Immature natural killer cell (primary cell): Measurements from ENCODE around the gene PRMT7. TPM values are rescaled to one million over a fixed set of nuclear protein-coding genes. Genes with fewer than 3 reads are reported as not detected.

Experiments used
- DNase-seq, 3 donors: peaks; one replicate each; pipeline ENCODE4 v3.0.0; 2022; ENCODE audit warnings: mixed read lengths in 1 of 3
- H3K27ac Mint-ChIP-seq, 6 donors: one replicate each; pipeline ENCODE4 v1.8.0; 2020; ENCODE audit warnings: mixed read lengths in 6 of 6, mild to moderate bottlenecking in 5 of 6, inconsistent platforms in 4 of 6, moderate library complexity in 3 of 6
- H3K27me3 Mint-ChIP-seq, 3 donors: one replicate each; pipeline ENCODE4 v1.8.0; 2020 to 2021; ENCODE audit warnings: low read depth in 3 of 3, mild to moderate bottlenecking in 3 of 3, mixed read lengths in 3 of 3, moderate library complexity in 3 of 3, inconsistent platforms in 1 of 3
- H3K36me3 Mint-ChIP-seq, 3 donors: one replicate each; pipeline ENCODE4 v1.8.0; 2020; ENCODE audit warnings: mixed read lengths in 3 of 3, inconsistent platforms in 2 of 3, mild to moderate bottlenecking in 2 of 3
- H3K4me1 Mint-ChIP-seq, 2 donors: one replicate each; pipeline ENCODE4 v1.8.0; 2020; ENCODE audit warnings: inconsistent platforms in 2 of 2, mild to moderate bottlenecking in 2 of 2, mixed read lengths in 2 of 2, moderate library complexity in 1 of 2
- H3K4me3 Mint-ChIP-seq, 5 donors: one replicate each; pipeline ENCODE4 v1.8.0; 2020; ENCODE audit warnings: mild to moderate bottlenecking in 5 of 5, mixed read lengths in 5 of 5, inconsistent platforms in 3 of 5, moderate library complexity in 3 of 5
- H3K9me3 Mint-ChIP-seq, 6 donors: one replicate each; pipeline ENCODE4 v1.8.0; 2020; ENCODE audit warnings: mild to moderate bottlenecking in 6 of 6, mixed read lengths in 6 of 6, inconsistent platforms in 4 of 6, moderate library complexity in 3 of 6
- polyA plus RNA-seq, 3 donors: library from polyadenylated mRNA; unstranded; fragments of 300-500 nt; fragmentation: Illumina TruSeq; gene quantifications; one replicate each; pipeline ENCODE4 v1.2.3, GENCODE V29; 2021

Gene PRMT7
- polyA plus RNA-seq, 3 donors from 2014 or later: 30.8 to 51.8 (median 44.2) TPM

- Mint-ChIP-seq H3K4me3 (no peak overlapping the region), H3K36me3 (peaks cover 21 to 66% (median 41%) of the 10 kb centered on the region in 3 donors), H3K4me1 (peaks cover 3 to 15% of the 10 kb centered on the region in 2 donors), H3K27ac (peak overlapping the region in 3 of 6 donors; percentile 13 to 73 (median 26)), H3K9me3 (no peaks in the 10 kb centered on the region), H3K27me3 (no peaks in the 10 kb centered on the region)
- DNase-seq: no peak
Measured at GRCh38 chr16:68299571-68300453, 11.0 kb upstream of the PRMT7 start.

- Mint-ChIP-seq H3K4me3 (no peak overlapping the region), H3K9me3 (no peaks in the 10 kb centered on the region), H3K36me3 (peaks cover 21 to 61% (median 44%) of the 10 kb centered on the region in 3 donors)
Measured at GRCh38 chr16:68300734-68301459, 9.9 kb upstream of the PRMT7 start.

GRCh38 chr16:68306633-68307032 lies 4.2 kb upstream of the PRMT7 start:
- H3K4me3 Mint-ChIP-seq: no peak overlapping the region
- peaks cover 14 to 28% (median 25%) of the 10 kb centered on the region in 3 donors for H3K36me3 Mint-ChIP-seq

More at GRCh38 chr16:68300734-68301459, 9.9 kb upstream of the PRMT7 start:
- DNase-seq: no peak
- Mint-ChIP-seq H3K27ac (peak overlapping the region in 2 of 6 donors; percentile 30 to 43), H3K27me3 (no peaks in the 10 kb centered on the region), H3K4me1 (peaks cover 6 to 15% of the 10 kb centered on the region in 2 donors)

GRCh38 chr16:68309799-68310198 lies 1.0 kb upstream of the PRMT7 start:
- H3K27ac Mint-ChIP-seq: peak overlapping the region; percentile 90 to 99 (median 98)
- peaks cover 40 to 53% of the 10 kb centered on the region in 2 donors for H3K4me1 Mint-ChIP-seq
- H3K27me3 Mint-ChIP-seq: peaks cover 0 to 6% (median 0%) of the 10 kb centered on the region in 3 donors
- peaks cover 0 to 13% (median 8%) of the 10 kb centered on the region in 3 donors for H3K36me3 Mint-ChIP-seq
- no peaks in the 10 kb centered on the region for H3K9me3 Mint-ChIP-seq
- no peak for DNase-seq
- H3K4me3 Mint-ChIP-seq: peak overlapping the region; percentile 98 to 99 (median 98)

More at GRCh38 chr16:68306633-68307032, 4.2 kb upstream of the PRMT7 start:
- Mint-ChIP-seq H3K27ac (no peak overlapping the region), H3K9me3 (no peaks in the 10 kb centered on the region), H3K27me3 (peaks cover 0 to 6% (median 0%) of the 10 kb centered on the region in 3 donors), H3K4me1 (peaks cover 31 to 37% of the 10 kb centered on the region in 2 donors)
- DNase-seq: no peak

- no peak for DNase-seq
Measured at GRCh38 chr16:68310437-68310773, 414 bp upstream of the PRMT7 start.

GRCh38 chr16:68313116-68313515 lies 2.3 kb downstream of the PRMT7 start:
- no peak for DNase-seq
- Mint-ChIP-seq H3K27me3 (peaks cover 0 to 7% (median 0%) of the 10 kb centered on the region in 3 donors), H3K9me3 (no peaks in the 10 kb centered on the region), H3K27ac (peak overlapping the region in 5 of 6 donors; percentile 1 to 74 (median 34)), H3K36me3 (peaks cover 0 to 17% (median 11%) of the 10 kb centered on the region in 3 donors), H3K4me3 (no peak overlapping the region), H3K4me1 (peaks cover 41 to 49% of the 10 kb centered on the region in 2 donors)

More at GRCh38 chr16:68310437-68310773, 414 bp upstream of the PRMT7 start:
- H3K27me3 Mint-ChIP-seq: peaks cover 0 to 6% (median 0%) of the 10 kb centered on the region in 3 donors
- H3K4me3 Mint-ChIP-seq: peak overlapping the region; percentile 98 to 99 (median 98)
- H3K36me3 Mint-ChIP-seq: peaks cover 0 to 8% (median 5%) of the 10 kb centered on the region in 3 donors
- H3K27ac Mint-ChIP-seq: peak overlapping the region; percentile 90 to 99 (median 98)
- H3K4me1 Mint-ChIP-seq: peaks cover 38 to 49% of the 10 kb centered on the region in 2 donors
- H3K9me3 Mint-ChIP-seq: no peaks in the 10 kb centered on the region

GRCh38 chr16:68319185-68319908 lies 8.5 kb downstream of the PRMT7 start:
- DNase-seq: peak; percentile 49 to 53 (median 51)

GRCh38 chr16:68324336-68324735 lies 13.5 kb downstream of the PRMT7 start:
- peaks cover 0 to 2% (median 0%) of the 10 kb centered on the region in 3 donors for H3K27me3 Mint-ChIP-seq
- no peak overlapping the region for H3K4me3 Mint-ChIP-seq
- DNase-seq: no peak
- H3K27ac Mint-ChIP-seq: no peak overlapping the region
- H3K9me3 Mint-ChIP-seq: no peaks in the 10 kb centered on the region
- peaks cover 10 to 17% of the 10 kb centered on the region in 2 donors for H3K4me1 Mint-ChIP-seq
- peaks cover 3 to 29% (median 7%) of the 10 kb centered on the region in 3 donors for H3K36me3 Mint-ChIP-seq

More at GRCh38 chr16:68319185-68319908, 8.5 kb downstream of the PRMT7 start:
- Mint-ChIP-seq H3K27ac (peak overlapping the region; percentile 48 to 96 (median 90)), H3K4me3 (peak overlapping the region in 2 of 5 donors; percentile 28 to 34), H3K9me3 (no peaks in the 10 kb centered on the region), H3K27me3 (peaks cover 0 to 1% (median 0%) of the 10 kb centered on the region in 3 donors), H3K4me1 (peaks cover 19 to 23% of the 10 kb centered on the region in 2 donors), H3K36me3 (peaks cover 0 to 31% (median 11%) of the 10 kb centered on the region in 3 donors)

- Mint-ChIP-seq H3K9me3 (no peaks in the 10 kb centered on the region), H3K27ac (no peak overlapping the region), H3K4me1 (peaks cover 5 to 12% of the 10 kb centered on the region in 2 donors), H3K27me3 (peaks cover 0 to 2% (median 0%) of the 10 kb centered on the region in 3 donors), H3K36me3 (peaks cover 3 to 27% (median 7%) of the 10 kb centered on the region in 3 donors), H3K4me3 (no peak overlapping the region)
- no peak for DNase-seq
Measured at GRCh38 chr16:68324780-68325357, 14.1 kb downstream of the PRMT7 start.

- Mint-ChIP-seq H3K4me3 (no peak overlapping the region), H3K27me3 (peaks cover 0 to 2% (median 0%) of the 10 kb centered on the region in 3 donors), H3K4me1 (peaks cover 3 to 9% of the 10 kb centered on the region in 2 donors), H3K27ac (peak overlapping the region in 3 of 6 donors; percentile 24 to 55 (median 36)), H3K36me3 (peaks cover 7 to 24% (median 8%) of the 10 kb centered on the region in 3 donors), H3K9me3 (no peaks in the 10 kb centered on the region)
- peak; percentile 68 to 73 (median 73) for DNase-seq
Measured at GRCh38 chr16:68328151-68328859, 17.5 kb downstream of the PRMT7 start.

- H3K4me1 Mint-ChIP-seq: peaks cover 3 to 9% of the 10 kb centered on the region in 2 donors
- H3K36me3 Mint-ChIP-seq: peaks cover 8 to 25% (median 9%) of the 10 kb centered on the region in 3 donors
- peak overlapping the region in 1 of 6 donors; percentile 24 for H3K27ac Mint-ChIP-seq
- DNase-seq: no peak
- no peaks in the 10 kb centered on the region for H3K9me3 Mint-ChIP-seq
- H3K4me3 Mint-ChIP-seq: no peak overlapping the region
- H3K27me3 Mint-ChIP-seq: peaks cover 0 to 2% (median 0%) of the 10 kb centered on the region in 3 donors
Measured at GRCh38 chr16:68328860-68329390, 18.1 kb downstream of the PRMT7 start.

- Mint-ChIP-seq H3K9me3 (no peaks in the 10 kb centered on the region), H3K36me3 (peaks cover 11 to 23% (median 20%) of the 10 kb centered on the region in 3 donors), H3K4me1 (peaks cover 3 to 9% of the 10 kb centered on the region in 2 donors), H3K27ac (no peak overlapping the region), H3K27me3 (peaks cover 0 to 3% (median 0%) of the 10 kb centered on the region in 3 donors), H3K4me3 (no peak overlapping the region)
- DNase-seq: no peak
Measured at GRCh38 chr16:68331879-68332410, 21.1 kb downstream of the PRMT7 start.
